NCI-H2029 (cell line): ENCODE data around the gene PABPN1L.
"Not testable (repeated sequence)": the region's sequence is repeated elsewhere in the genome, so short reads cannot be mapped to it uniquely, and the experiment has no call there.

Experiments
- DNase-seq: peaks from one replicate; lab custom pipeline; 2025; lab: John Stamatoyannopoulos, UW

The PABPN1L gene

DNA sequence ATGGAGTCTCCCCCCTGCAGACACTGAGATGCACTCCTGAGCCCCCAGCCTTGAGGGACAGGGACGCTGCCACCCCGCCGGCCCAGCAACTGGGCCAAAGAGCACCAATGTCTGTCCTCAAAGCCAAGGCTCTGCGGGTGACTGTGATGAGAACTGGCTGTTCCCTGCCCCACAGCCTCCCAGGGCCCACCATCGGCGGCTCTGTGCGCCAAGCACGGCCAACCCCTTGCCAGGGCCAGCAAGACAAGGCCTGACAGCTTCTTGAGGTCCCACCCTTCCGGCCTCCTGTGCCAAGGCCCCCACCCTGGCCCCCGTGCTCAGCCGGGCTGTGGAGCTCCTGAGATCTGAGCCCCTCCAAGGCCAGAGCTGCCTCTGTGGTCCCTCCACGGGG is 34.2 kb upstream of the PABPN1L start:
- no peak for DNase-seq

DNA sequence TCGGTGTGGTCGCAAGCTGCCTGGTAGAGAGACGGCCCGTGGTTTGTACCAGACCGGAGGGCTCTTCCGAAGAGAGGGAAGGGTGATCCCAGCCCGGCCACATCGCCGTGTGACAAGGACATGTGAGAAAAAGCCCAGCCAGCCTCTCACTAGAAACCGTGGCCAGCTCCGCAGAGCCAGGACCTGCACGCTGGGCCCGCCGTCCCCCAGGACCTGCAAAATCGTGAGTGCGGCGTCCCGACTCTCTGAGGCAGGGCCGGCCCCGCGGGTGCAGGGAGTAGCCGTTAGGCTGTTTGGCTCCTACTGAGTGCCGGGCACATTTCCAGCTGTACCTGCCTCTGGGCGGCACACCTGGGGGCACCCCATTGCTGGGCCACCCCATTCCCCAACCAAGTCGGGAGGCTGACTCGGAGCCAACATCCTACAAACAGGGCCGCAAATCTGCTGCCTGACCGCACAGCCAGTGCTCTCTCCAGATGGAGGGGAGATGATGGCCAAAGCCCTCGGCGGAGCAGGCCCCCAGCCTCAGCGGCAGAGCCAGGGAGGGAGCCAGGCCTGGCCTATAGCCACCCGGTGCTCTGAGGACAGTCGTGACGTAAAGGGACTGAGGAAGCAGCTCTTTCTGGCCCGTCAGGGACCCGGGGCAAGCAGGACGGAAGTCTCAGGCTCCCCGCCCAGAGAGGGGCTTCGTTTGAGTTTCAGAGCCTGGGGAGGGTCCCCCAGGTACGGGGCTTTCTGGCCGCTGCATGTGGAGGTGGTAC is 33.6 kb upstream of the PABPN1L start:
- no peak for DNase-seq

DNA sequence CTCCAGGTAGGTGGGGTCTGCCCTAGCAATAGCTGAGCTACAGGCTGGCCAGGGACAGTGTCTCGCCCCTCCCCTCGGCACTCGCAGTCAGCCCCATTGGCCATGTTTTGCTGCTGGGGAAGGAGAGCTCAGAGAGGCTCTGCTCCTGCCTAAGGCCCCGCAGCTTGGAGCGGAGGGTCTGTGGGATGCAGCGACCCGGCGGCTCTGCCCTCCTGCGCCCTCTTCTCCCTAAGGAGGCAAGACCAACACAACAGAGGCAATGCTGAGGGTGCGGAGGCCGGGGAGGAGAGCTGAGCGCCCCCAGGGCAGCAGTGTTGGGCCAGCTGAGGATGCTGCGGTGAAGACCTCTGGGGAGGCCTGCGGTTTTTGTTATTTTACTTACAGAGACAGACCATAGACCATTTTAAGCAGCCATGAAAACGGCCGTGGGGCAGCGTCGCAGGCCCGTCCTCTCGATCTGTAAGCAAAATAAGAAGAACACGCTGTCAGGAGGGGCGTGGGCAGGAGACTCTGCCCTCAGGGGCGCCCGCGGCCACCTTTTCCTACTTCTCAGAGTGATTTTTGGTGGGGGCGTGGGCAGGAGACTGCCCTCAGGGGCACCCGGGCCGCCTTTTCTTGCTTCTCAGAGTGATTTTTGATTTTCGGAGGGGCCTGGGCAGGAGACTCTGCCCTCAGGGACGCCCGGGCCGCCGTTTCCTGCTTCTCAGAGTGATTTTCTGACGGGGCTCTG is 31.4 kb upstream of the PABPN1L start:
- DNase-seq = no peak

DNA sequence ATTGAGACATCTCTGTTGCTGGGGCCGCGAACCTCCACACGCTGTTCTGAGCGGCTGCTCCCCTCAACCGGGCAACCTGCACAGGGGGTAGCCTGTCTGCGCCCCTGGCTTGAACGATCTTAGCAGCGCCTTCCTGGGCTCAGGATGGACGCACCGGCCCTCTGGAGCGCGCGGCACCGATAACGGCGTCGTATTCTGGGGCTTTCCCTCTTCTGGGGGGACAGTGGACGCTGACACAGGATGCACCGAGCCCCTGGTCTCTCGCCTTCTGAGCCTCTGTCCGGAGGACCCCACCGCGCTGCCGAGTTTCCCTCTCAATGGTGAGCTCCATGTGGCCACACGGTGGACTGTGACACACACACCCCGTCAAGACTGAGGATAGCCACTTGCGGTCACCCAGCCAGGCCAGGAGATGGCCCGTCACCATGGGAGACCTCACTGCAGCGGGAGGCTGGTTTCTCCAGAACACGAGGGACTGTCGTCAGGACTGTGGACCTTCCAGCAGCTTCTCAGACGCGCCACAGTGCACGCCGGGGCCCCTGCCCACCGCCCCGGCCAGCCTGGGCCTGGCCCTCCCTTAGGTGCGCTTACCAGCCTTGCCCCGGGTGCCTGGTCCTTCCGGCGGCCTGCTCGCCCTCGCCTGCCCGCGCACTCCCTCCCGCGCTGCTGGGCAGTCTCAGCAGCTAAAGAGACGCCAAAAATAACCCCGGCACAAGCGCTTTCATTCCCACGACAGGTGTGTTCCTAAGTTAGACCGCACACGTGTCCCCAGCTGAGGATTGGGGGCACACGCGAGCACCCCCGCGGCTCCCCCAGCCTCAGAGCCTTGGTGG is 30.0 kb upstream of the PABPN1L start:
- no peak for DNase-seq

DNA sequence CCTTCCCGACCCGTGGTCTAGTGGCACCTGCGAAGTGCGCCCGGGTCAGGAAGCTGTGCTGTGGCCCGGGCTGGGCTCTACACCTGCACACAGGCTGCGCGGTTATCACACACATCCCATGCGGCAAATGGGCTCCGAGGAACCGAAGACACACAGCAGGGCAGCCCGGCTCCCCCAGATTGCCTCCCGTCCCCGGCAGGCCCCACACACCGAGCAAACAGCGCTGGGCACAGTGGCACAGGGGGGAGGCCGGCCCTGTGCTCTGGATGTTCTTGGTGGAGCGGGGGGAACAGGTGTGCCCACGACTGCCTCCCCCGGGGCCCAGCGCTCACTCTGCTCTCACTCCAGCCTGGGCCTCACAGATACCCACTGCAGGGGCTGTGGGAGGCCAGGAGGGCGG is 28.9 kb upstream of the PABPN1L start:
- DNase-seq = no peak

DNA sequence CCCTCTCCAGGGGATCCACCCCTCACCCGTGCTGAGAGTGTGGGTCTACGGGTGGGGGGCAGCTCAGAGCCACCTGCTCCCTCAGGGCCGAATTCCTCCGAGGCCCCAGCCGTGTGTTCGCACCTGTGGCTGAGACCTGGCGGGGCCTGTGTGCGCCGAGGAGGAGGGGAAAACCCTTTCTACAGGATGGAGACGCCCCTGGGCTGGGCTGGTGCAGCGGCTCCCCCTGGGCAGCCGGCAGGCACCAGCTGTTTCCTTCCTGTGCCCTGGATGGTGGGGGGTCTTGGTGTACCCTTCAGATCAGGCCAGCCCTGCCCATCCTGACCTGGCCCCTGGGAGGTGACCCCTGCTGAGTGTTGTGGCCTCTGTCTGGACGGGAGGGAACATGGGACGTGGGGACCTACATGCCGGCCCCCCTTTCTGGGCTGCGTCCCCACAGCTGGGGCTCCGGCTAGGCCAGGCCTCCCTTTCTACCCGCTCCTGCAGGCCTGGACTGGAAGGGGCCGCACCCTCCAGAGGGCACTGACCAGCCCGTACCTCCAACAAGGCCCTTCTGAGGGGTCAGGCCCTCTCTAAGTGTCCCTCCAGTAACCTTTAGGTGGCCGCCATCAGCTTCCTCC is 28.3 kb upstream of the PABPN1L start:
- DNase-seq = no peak

DNA sequence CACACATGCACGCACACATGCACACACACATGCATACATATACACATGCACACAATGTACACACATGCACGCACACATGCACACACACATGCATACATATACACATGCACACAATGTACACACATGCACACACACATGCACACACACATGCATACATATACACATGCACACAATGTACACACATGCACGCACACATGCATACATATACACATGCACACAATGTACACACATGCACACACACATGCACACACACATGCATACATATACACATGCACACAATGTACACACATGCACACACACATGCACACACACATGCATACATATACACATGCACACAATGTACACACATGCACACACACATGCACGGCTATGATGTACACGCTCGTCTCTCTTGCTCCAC is 27.8 kb upstream of the PABPN1L start:
- not testable (repeated sequence) for DNase-seq

DNA sequence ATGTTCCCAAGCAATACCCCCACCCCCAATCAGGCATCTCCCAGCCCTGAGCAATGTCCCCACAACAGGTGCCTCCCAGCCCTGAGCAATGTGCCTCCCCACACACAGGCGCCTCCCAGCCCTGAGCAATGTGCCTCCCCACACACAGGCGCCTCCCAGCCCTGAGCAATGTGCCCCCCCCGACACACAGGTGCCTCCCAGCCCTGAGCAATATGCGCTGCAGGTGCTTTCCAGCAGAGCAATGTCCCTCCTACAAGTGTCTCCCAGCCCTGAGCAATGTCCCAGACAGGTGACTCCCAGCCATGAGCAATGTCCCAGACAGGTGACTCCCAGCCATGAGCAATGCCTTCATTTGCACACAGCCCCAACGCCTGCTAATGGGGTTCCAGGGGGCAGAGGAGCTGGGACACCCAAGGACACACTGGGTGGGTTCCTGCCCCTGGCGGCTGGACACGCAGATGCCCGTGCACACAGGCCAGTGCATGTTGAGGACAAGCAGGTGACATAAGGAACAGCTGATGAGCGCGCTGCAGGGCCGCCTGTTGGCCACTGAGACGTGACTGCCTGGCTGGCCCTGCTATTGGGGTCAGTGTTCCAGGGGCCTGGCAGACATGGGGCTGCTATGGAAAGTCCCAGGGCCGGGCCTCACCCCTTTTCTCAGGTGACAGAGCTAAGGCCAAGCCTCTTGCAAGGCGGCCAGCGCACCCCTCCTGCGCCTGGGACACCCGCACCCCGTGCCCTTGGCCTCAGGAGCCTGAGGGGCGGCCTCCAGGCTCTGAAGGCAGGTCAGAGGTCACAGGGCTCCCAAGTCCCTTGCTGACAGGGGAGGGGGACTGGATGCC is 26.9 kb upstream of the PABPN1L start:
- DNase-seq = no peak

DNA sequence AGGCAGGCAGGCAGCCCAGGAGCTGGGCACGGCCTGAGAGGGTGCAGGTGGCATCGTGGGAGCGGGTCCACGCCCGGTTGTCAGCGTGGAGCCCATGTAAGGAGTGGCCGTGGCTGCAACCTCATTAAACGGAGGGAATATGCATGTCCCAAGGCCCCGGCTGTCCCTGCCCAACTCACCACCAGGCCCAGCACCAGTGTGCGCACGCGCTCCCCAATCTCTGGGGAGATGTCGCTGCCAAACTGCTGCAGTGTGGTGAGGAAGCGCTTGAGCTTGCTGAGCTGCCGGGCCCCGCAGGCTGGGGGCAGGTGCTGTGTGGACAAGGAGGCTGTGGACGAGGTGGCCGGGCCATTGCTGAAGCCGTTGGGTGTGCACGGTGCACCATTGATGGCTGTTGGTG is 25.6 kb upstream of the PABPN1L start:
- no peak for DNase-seq

DNA sequence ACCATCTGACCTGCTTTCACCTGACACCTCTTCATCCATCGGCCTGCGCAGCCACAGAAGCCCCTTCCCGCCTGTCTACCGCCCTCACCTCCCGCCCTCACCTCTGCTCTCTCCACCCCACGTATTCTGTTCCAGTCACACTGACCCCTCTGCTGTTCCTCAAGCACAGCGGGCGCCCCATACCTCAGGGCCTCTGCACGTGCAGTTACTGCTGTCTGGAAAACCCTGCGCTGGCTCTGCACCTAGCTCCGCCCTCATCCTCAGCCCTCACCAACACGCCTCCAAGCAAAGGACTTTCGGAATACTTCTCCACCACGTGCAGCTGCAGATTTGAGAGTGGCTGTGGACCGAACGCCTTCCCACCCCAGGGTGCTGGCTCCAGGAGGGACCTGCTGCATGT is 24.6 kb upstream of the PABPN1L start:
- no peak for DNase-seq

DNA sequence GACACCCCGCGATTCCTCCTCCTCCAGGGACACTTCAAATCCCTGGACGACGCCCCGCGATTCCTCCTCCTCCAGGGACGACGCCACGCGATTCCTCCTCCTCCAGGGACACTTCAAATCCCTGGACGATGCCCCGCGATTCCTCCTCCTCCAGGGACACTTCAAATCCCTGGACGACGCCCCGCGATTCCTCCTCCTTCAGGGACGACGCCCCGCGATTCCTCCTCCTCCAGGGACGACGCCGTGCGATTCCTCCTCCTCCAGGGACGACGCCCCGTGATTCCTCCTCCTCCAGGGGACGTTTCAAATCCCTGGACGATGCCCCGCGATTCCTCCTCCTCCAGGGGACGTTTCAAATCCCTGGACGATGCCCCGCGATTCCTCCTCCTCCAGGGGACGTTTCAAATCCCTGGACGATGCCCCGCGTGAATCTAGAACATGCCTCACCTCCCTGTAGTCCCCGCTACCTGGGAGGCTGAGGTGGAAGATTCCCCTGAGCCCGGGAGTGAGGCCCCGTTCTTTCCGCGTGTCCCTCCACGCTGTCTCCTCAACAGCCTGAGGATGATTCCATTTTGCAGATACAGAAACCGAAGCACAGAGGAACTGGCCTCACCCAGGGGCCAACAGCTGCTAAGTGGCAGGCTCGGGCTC is 23.4 kb upstream of the PABPN1L start:
- not testable (repeated sequence) for DNase-seq

DNA sequence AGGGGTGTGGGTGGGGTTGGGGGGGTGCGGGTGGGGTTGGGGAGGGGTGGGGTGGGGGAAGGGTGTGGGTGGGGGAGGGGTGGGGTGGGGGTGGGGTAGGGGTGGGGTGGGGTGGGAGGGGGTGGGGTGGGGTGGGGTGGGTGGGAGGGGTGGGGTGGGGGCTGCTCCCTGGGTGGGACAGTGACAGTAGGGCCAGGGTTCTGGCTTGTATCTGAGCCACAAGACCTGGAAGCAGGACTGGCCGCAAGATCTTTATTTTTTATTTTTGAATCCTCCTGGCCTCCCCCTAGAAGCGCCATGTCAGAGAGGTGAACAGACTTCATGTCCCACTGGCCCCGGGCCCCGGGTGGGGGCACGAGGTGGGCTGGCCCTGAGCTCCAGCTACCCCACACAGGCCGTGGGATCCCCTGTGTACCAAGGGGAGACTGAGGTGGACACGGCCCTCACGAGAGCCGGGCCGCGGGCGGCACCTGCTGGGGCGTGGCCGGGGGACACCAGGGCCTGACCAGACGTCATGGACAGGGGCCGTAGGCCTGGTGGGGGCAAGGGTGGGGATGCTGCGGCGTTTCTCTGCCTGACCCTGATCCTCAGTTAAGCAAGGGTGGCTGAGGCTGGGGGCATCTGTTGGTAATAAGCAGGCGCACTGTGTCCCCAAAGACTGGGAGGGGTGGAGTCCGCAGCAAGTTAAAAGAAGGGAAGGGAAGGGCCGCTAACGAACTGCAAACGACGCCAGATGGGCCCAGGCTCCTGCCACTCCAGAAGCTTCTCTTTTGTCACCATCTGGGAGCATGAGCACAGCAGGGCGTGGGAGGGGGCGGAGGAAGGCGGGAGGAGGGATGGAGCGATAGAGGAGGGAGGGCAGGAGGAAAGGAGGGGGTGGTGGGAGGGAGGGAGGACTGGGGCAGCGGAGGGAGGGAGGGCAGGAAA is 22.3 kb upstream of the PABPN1L start:
- DNase-seq = no peak

DNA sequence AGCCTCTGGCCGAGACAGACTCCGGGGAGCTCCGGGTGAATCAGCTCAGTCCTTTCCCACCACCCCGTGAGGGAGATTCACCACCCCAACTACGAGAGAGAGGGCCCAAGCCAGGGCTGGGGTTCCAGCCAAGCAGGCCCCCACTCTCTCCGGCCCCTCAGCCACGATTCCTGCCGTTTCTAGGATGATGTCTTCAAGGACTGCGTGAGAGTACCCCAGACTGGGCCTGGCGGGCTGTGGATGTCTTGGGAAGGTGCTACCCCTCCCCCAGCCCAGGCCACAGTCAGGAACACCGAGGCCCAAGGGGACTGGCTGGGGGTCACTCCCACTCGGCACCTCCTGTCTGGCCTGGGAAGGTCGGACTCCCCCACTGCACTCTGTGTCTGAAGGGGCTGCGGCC is 21.6 kb upstream of the PABPN1L start:
- DNase-seq = no peak

DNA sequence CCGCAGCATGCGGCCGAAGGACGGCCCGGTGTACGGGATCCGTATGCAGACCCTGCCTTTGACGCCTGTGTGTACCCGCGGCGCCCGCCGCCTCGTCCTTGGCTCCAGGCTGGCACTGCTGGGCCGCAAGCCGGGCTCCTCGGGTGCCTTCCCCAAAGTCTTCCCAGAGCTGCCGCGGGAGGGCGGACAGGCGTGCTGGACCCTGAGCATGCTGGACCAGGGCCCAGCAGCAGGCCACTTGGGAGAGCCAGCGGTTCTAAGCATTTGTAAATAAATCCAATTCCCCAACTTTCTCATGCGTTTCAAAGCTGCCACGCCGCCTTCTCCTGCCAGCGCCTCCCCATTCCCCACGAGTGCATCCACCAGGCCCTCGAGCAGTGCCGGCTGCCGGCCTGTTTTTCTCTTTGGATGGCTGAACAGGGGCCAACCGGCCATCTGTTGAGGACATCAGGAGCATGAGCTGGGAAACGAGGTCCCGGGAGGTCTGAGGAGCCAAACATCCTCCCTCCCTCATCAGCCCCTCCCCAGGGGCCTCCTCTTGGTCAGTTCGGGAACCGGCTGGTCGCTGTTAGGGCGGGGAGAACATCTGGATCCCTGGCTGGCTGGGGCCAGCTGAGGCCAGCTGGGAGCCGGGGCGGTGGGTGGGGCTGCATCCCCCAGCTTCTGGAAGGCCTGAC is 20.5 kb upstream of the PABPN1L start:
- no peak for DNase-seq

DNA sequence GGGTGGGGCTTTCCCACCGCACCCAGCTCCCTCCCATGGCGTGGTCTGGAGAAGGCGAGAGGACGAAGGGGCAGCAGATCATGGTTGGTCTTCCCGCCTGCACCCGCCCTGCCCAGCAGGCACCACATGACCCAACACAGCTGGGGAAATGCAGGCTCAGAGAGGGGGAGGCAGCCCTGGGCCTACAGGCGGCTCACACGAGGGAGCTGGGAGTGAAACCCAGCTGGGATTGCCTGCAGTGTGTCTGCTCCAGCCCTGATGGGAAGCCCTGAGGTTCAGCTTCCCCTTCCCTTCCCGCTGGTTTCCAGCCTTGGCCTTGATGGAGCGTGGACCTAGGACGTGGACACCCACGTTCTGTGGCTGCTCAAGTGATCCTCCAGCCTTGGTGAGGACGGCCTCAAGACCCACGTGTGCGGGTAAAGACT is 20.0 kb upstream of the PABPN1L start:
- DNase-seq = no peak

DNA sequence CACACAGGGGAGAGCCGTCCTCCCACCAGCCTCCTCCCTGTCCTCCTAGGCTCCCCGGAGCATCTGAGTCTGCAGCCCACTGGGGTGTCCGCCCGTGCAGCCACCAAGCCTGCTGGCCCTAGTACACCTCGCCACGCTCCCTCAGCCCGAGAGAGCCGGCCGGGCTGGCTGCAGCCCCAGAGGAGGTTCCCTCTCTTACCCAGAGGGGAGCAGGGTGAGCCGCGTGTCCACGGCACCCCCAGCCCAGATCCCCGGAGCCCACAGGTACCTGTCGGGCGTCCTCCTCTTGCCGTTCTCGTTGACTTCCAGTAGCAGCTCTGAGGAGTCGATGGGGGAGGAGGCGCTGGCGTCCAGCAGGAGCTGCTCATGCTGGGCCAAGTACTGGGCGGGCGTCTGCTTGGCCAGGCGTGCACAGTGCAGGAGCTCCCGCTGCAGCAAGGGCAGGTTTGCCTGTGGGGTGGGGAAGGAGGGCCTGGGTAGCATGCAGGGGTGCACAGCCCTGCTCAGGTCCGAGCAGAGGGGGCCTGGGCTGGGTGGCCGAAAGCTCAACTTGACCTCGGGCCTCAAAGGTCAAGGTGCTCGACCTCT is 19.3 kb upstream of the PABPN1L start:
- no peak for DNase-seq

DNA sequence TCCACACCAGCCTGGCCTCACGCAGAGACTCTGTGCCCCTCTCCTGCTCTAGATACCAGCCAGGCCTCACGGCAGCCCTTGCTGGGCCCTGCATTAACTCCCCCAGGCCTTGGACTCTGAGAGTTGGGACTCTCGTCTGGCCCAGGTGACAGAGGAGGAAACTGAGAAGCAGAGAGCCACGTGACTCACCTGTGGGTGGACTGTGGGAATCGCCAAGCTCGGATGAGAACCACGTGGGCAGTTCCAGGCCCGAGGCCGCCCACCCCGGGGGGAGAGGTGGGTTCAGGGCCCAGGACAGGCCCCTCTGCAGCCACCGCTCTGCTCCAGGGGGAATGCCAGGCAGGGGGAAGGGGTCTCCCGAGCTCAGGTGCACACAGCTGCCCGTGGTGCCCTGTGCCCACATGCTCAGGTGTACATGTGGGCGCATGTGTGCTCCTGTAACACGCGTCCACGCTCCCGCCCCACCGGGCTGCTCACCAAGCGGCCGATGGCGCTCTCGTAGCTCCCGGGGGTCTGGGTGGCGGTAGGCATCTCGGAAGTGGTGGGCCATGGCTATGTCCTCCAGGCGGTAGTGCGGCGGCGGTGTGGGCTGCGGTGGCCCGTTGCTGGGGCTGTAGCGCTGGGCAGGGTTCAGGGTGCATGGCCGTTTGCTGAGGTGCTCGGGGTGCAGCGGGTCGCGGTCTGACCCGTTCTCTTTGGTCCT is 18.3 kb upstream of the PABPN1L start:
- DNase-seq = no peak

DNA sequence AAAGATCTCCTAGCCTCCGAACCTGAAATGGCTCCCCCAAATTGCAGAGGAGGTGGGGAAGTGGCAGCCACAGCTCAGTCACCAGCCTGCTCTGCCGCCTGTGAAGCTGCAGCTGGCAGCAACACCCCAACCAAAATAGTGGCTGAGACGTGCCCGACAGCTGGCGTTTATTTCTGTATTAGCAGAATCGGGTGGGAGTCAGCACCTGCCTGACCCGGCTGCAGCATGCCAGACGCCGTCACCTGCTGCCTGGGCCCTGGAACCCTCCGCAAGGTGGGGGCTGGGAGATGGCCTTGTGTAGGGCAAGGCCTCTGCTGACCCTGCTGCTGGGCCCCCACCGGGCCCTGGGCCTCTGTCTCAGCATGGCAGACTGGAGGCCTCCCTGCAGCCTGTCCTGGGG is 17.5 kb upstream of the PABPN1L start:
- DNase-seq = no peak
